HG02642 (cell line): Measurements from ENCODE around the gene PRPH2.

Experiments used
- ATAC-seq: cut with Tn5 transposase; IDR thresholded peaks from one replicate; pipeline ENCODE4 v1.9.1; 2021; ENCODE audit warnings: mild to moderate bottlenecking; ENCODE audit not compliant: unreplicated experiment, poor library complexity

Gene PRPH2, protein sequence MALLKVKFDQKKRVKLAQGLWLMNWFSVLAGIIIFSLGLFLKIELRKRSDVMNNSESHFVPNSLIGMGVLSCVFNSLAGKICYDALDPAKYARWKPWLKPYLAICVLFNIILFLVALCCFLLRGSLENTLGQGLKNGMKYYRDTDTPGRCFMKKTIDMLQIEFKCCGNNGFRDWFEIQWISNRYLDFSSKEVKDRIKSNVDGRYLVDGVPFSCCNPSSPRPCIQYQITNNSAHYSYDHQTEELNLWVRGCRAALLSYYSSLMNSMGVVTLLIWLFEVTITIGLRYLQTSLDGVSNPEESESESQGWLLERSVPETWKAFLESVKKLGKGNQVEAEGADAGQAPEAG

GRCh38 chr6:42722497-42722896 is at the start of gene PRPH2:
Gene PRPH2, minus strand, starts transcription at chr6:42722597. Its CDS starts 263 bp downstream, at chr6:42722334.
- ATAC-seq: no peak

DNA sequence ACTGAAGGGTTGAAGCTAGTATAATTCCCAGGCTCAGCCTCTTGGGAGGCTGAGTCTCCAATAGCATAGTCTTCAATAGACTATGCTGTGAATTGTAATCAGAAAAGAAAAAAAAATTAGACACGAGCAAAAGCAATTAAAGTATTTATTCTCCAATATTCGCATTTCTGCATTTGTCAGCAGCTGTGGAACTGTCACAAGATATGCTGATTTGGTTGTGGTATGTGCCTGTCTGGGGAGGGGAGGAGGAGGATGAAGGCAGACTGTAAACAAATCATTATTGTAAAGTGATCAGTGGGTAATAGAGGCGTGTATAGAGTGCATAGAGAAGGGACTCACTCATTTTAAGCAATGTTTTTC is 49.3 kb upstream of the PRPH2 start:
- peak; percentile 13 for ATAC-seq

- no peak for ATAC-seq
These were observed 47.4 kb upstream of the PRPH2 start for GRCh38 chr6:42769836-42770235.

- ATAC-seq: no peak
These were observed 46.7 kb upstream of the PRPH2 start for GRCh38 chr6:42769051-42769450.

DNA sequence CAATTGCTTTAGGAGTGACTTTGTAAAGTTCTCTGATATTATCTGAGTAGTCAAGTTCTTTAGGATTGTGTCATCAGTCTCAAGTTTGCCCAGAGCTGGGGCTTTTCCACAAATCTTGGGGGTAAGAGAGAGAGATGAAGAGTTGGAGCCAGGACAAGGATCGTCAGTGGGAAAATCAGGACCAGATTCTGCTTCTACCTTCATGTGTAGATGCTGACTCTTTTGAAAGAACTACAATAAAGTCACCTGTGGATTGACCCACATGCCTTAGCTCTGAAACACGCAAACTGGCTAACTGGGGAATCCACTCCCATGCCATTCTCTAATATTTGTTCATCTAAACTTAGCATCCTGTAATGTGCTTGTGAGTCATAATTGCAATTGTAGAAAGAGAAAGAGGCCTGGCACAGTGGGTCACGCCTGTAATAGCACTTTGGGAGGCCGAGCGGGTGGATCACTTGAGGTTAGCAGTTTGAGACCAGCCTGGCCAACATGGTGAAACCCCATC is 43.8 kb upstream of the PRPH2 start:
- no peak for ATAC-seq

DNA sequence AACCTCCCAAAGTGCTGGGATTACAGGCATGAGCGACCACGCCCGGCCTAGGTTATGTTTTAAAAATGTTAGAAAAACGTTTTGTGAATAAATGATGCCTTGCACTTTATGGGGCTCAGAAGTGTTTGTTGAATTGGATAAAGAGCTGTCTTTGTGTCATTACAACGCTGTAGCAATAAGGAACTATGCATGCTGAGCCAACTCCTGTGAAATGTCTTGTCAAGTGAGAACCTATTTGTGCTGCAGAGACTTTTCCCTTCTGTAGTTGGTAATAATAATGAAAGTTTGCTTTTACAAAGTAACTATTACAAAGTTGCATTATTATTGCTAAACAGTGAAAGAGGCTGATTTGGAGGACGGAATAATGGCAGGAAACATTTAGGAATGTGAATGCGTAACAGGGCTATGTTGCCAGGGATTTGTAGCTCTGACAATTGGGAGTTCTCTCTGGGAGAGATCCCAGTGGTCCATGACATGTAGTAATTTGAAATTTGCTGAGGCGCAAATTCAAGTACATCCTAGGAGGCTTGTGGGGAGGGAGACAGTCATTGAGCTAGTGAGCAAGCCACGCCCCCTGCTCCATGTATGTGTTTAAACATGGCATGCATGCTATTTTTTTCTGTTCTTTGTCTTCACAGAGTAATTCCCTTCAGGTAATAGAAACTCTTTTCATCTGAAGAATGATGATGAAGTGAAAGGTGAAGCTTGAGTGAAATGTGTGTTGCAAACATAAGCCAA is 42.7 kb upstream of the PRPH2 start:
- ATAC-seq: no peak

DNA sequence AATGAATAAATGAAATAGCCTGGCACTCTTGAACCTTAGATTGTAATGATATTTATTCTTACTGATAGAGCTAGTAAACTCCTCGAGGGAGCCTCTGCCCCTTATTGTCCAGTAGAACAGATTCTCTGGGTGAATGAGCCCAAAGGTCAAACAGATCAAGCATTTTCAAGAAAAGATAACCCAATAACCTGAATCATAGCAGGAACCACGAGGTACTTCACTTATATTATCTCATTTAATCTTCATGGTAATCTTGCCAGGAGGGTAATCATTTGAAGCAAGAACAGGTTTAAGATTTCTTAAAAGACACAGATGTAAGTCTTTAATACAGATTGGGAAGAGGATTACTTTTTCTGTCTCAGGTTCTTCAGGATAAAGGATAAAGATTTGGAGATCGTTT is 40.6 kb upstream of the PRPH2 start:
- no peak for ATAC-seq

DNA sequence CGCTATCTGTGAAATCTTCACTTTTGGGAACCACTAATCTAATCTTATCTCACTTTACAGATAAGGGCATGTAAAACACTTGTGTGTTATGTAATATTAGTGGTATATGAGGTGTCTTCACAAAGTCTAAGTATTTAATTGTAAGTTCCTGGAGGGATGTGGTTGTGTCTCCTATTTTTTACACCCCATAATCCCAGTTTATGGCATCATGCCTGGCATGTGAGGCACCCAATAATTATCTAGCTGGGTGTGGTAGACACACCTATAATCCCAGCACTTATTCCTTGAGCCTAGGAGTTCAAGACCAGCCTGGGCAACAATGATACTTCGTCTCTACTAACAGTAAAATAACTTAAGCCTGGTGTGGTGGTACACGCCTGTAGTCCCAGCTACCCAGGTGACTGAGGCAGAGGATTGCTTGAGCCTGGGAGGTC is 40.0 kb upstream of the PRPH2 start:
- ATAC-seq: no peak

DNA sequence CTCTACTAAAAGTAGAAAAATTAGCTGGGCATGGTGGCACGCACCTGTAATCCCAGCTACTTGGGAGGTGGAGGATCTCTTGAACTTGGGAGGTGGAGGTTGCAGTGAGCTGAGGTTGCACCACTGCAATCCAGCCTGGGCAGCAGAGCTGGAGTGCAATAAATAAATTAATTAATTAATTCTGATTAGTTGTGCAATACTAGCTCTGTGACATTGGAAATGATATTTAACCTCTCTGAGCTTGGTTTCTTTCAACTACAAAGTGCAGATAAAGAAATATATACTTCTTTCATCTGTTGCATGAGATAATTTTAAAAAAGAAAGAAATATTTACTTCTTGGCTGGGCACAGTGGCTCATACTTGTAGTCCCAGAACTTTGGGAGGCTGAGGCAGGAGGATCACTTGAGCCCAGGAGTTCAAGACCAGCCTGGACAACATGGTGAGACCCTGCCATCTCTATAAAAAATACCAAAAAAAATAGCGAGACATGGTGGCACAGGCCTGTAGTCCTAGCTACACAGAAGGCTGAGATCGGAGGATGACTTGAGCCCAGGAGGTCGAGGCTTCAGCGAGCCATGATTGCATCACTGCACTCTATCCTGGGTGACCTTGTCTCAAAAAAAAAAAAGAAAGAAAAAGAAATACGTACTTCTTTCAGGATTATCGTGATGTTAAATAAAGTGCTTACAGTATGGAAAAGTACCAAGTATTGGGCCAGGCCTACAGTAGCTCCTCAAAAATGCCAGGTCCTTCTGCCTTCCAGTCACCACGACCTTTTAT is 39.1 kb upstream of the PRPH2 start:
- no peak for ATAC-seq

GRCh38 chr6:42758756-42759430 is 36.5 kb upstream of the PRPH2 start:
- no peak for ATAC-seq

GRCh38 chr6:42756722-42757121 is 34.3 kb upstream of the PRPH2 start:
- no peak for ATAC-seq

- ATAC-seq: no peak
These were observed 32.4 kb upstream of the PRPH2 start for GRCh38 chr6:42754759-42755158.

GRCh38 chr6:42751055-42751454 is 28.7 kb upstream of the PRPH2 start:
- no peak for ATAC-seq

DNA sequence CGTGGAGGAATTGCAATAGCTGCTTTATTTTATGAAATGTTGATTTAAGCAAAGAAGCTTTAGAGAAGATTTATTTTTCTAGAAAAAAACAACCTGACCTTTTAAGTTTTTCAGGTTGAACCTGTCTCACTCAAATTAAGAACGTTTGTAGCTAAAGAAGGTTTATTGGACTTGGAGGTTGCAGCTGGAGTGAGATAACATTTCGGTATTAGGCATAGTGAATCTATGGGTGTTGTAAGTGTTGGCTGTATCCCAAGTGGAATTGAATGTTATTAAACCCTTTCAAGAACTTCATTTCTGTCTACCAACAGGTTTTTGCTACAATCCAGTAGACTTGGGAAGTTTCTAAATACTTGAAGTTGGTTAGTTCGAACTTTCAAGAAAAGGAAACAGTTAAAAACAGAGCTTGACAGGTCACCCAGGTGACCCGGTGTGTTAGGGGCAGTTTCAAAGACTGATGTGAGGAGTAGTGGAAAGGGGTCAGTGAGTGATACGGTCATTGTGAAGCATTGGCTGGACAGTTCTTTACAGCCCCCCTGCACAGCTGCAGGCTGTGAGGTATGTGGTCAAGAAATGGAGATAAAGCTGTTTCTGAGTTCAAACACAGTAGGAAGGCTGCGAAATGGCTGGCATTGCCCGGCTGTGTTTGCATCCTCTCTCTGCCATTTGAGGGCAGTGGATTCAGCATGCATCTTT is 26.0 kb upstream of the PRPH2 start:
- no peak for ATAC-seq

GRCh38 chr6:42746463-42747391 is 24.3 kb upstream of the PRPH2 start:
- ATAC-seq: peak; percentile 67

GRCh38 chr6:42745640-42746462 is 23.5 kb upstream of the PRPH2 start, which contains the start of gene TBCC:
Gene TBCC, minus strand, starts transcription at chr6:42746103. Its CDS starts 30 bp downstream, at chr6:42746073.
- peak; percentile 76 for ATAC-seq

DNA sequence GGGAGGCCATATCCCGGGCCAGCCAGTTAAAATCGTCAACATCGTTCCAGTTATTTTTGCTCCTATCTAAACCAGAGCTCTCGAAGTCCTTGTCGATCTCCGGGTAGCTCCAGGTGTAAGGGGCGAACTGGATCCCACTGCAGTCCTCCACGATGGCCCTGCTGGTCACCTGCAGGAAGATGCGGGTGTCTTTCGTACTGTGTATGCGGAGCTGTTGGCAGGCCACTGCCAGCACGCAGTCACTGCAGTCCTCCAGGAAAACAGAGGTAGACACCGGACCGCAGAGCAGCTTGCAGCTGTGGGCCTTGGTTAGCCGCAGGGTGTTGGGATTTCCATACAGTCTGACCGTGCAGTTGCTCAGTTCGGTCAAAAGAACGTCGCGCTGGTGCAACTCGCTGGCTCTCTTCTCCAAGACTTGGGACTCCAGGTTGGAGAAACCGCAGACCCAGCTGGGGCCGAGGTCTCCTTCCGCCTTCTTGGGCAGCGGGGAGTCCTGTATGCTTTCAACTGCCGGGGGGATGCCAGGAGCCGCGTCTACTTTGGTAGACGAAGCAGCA is 22.8 kb upstream of the PRPH2 start:
- ATAC-seq: no peak
